ENCODE data around the gene AMN.

GRCh38 chr14:102891556-102891955 lies 30.9 kb upstream of the AMN start:
- no peak for TF ChIP-seq POLR2A (IDR thresholded peaks at IDR 0.05)
- TF ChIP-seq, protein P1, sequence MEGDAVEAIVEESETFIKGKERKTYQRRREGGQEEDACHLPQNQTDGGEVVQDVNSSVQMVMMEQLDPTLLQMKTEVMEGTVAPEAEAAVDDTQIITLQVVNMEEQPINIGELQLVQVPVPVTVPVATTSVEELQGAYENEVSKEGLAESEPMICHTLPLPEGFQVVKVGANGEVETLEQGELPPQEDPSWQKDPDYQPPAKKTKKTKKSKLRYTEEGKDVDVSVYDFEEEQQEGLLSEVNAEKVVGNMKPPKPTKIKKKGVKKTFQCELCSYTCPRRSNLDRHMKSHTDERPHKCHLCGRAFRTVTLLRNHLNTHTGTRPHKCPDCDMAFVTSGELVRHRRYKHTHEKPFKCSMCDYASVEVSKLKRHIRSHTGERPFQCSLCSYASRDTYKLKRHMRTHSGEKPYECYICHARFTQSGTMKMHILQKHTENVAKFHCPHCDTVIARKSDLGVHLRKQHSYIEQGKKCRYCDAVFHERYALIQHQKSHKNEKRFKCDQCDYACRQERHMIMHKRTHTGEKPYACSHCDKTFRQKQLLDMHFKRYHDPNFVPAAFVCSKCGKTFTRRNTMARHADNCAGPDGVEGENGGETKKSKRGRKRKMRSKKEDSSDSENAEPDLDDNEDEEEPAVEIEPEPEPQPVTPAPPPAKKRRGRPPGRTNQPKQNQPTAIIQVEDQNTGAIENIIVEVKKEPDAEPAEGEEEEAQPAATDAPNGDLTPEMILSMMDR (IDR thresholded peaks at IDR 0.05), result no peak
- TF ChIP-seq EP300 (IDR thresholded peaks at IDR 0.05), result no peak
